Measurements from ENCODE around the gene RGS13.
"Not testable (repeated sequence)": the region's sequence is repeated elsewhere in the genome, so short reads cannot be mapped to it uniquely, and the experiment has no call there.

RGS13 gene

GRCh38 chr1:192675716-192676115 lies 39.8 kb downstream of the RGS13 start:
- no peak for DNase-seq (ENCODE audit: low spot score)

GRCh38 chr1:192678099-192678498 lies 42.2 kb downstream of the RGS13 start:
- no peak for DNase-seq (ENCODE audit: low spot score)

- no peak for DNase-seq (ENCODE audit: low spot score)
Observed at GRCh38 chr1:192682335-192682734, 46.4 kb downstream of the RGS13 start.

- not testable (repeated sequence) for DNase-seq (ENCODE audit: low spot score)
Observed at GRCh38 chr1:192683081-192683480, 47.1 kb downstream of the RGS13 start.

GRCh38 chr1:192689459-192689858 lies 53.5 kb downstream of the RGS13 start:
- no peak for DNase-seq (ENCODE audit: low spot score)

- DNase-seq (ENCODE audit: low spot score), result no peak
Observed at GRCh38 chr1:192691041-192691440, 55.1 kb downstream of the RGS13 start.

GRCh38 chr1:192696082-192696481 lies 60.1 kb downstream of the RGS13 start:
- no peak for DNase-seq (ENCODE audit: low spot score)

GRCh38 chr1:192697771-192698170 lies 61.8 kb downstream of the RGS13 start:
- no peak for DNase-seq (ENCODE audit: low spot score)

GRCh38 chr1:192698731-192699130 lies 62.8 kb downstream of the RGS13 start:
- DNase-seq (ENCODE audit: low spot score), result no peak

- no peak for DNase-seq (ENCODE audit: low spot score)
Observed at GRCh38 chr1:192700834-192701271, 64.9 kb downstream of the RGS13 start.

GRCh38 chr1:192702212-192702902 lies 66.4 kb downstream of the RGS13 start:
- DNase-seq (ENCODE audit: low spot score), result no peak

GRCh38 chr1:192703283-192704206 lies 67.6 kb downstream of the RGS13 start:
- no peak for DNase-seq (ENCODE audit: low spot score)

- no peak for DNase-seq (ENCODE audit: low spot score)
Observed at GRCh38 chr1:192705510-192705909, 69.6 kb downstream of the RGS13 start.

GRCh38 chr1:192706936-192707335 lies 71.0 kb downstream of the RGS13 start:
- DNase-seq (ENCODE audit: low spot score), result no peak

- DNase-seq (ENCODE audit: low spot score), result no peak
Observed at GRCh38 chr1:192707978-192708547, 72.1 kb downstream of the RGS13 start.

GRCh38 chr1:192709544-192709943 lies 73.6 kb downstream of the RGS13 start:
- no peak for DNase-seq (ENCODE audit: low spot score)

Data from cerebellar cortex (tissue), 1 donor.